HEK293 (cell line): Measurements from ENCODE around the gene ZNF488.

Experiments used
- BCL11A ChIP-seq: fragments of 450-650 bp; formaldehyde crosslinking; IDR thresholded peaks from 2 replicates; pipeline ENCODE4 v1.5.1; 2016; ENCODE audit warnings: low read depth, missing biosample characterization, missing genetic modification characterization
- EGR2 ChIP-seq: fragments of 450-650 bp; formaldehyde crosslinking; IDR thresholded peaks from 2 replicates; pipeline ENCODE4 v1.5.1; 2016; ENCODE audit warnings: low read depth, missing biosample characterization, missing genetic modification characterization
- MYNN ChIP-seq: fragments of 450-650 bp; formaldehyde crosslinking; IDR thresholded peaks from 2 replicates; pipeline ENCODE4 v1.5.1; 2016; ENCODE audit warnings: missing biosample characterization, missing genetic modification characterization, borderline replicate concordance
- REST ChIP-seq: fragments of 450-650 bp; formaldehyde crosslinking; IDR thresholded peaks from 2 replicates; pipeline ENCODE4 v1.5.1; 2016; ENCODE audit warnings: missing biosample characterization, missing genetic modification characterization
- TRIM28 ChIP-seq: IDR thresholded peaks from 2 replicates; pipeline ENCODE4 v1.6.1; 2011; ENCODE audit warnings: low read length, control low read depth, borderline replicate concordance
- ZFP3 ChIP-seq: fragments of 450-650 bp; formaldehyde crosslinking; IDR thresholded peaks from 2 replicates; pipeline ENCODE4 v1.5.1; 2016; ENCODE audit warnings: low read depth, missing biosample characterization, missing genetic modification characterization
- ZNF16 ChIP-seq: fragments of 450-650 bp; formaldehyde crosslinking; IDR thresholded peaks from 2 replicates; pipeline ENCODE4 v1.5.1; 2016; ENCODE audit warnings: low read depth, missing biosample characterization, missing genetic modification characterization
- ZNF24 ChIP-seq: fragments of 450-650 bp; formaldehyde crosslinking; IDR thresholded peaks from 2 replicates; pipeline ENCODE4 v1.5.1; 2016; ENCODE audit warnings: missing biosample characterization, missing genetic modification characterization
- ZNF623 ChIP-seq: fragments of 450-650 bp; formaldehyde crosslinking; IDR thresholded peaks from 2 replicates; pipeline ENCODE4 v1.5.1; 2016; ENCODE audit warnings: missing biosample characterization, missing genetic modification characterization
- TF ChIP-seq, protein P1 (sequence below): fragments of 450-650 bp; formaldehyde crosslinking; IDR thresholded peaks from 2 replicates; pipeline ENCODE4 v1.5.1; 2016; ENCODE audit warnings: missing biosample characterization, missing genetic modification characterization

DNA sequence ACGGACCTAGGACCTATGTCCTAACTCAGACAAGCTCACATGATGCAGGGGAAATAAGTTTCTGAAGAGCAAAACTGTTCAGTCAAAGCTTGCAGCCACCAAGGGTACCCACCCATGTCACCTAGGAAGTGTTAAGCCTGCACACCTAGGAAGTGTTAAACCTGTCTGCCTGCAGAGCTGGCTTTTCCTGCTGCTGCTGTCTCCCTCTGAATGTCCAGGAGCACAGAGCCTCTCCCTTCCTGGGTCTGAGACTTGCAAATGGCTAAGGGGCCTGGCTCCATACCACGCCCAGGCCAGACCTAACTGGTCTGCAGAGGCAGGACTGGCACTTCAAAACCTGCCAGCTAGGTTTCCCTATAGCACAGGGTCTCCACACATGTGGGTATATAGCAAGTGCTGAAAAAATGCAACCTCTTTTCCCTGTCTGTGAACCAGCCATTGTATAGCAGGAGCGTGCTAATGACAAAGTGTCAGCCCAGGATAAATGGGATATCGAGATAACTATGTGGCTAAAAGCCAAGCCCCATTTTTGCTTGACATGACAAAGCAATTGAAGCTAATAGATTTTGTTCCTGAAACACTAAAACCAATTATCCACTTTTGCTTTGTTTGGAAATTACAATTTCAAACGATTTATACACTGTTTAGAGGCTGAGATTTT, 60.3 kb downstream of the ZNF488 start:
- TF ChIP-seq TRIM28 (no peak), EGR2 (tag by site-specific recombination) (no peak), REST (tag by site-specific recombination) (no peak), ZNF24 (tag by site-specific recombination) (no peak), BCL11A (tag by site-specific recombination) (no peak), ZNF623 (no peak), ZFP3 (tag by site-specific recombination) (no peak), ZNF16 (tag by site-specific recombination) (no peak), MYNN (tag by site-specific recombination) (no peak)
- TF ChIP-seq, protein P1, sequence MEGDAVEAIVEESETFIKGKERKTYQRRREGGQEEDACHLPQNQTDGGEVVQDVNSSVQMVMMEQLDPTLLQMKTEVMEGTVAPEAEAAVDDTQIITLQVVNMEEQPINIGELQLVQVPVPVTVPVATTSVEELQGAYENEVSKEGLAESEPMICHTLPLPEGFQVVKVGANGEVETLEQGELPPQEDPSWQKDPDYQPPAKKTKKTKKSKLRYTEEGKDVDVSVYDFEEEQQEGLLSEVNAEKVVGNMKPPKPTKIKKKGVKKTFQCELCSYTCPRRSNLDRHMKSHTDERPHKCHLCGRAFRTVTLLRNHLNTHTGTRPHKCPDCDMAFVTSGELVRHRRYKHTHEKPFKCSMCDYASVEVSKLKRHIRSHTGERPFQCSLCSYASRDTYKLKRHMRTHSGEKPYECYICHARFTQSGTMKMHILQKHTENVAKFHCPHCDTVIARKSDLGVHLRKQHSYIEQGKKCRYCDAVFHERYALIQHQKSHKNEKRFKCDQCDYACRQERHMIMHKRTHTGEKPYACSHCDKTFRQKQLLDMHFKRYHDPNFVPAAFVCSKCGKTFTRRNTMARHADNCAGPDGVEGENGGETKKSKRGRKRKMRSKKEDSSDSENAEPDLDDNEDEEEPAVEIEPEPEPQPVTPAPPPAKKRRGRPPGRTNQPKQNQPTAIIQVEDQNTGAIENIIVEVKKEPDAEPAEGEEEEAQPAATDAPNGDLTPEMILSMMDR (tag by site-specific recombination), result no peak
